ENCODE results near the gene LIMK2.
"Not testable (repeated sequence)": the region's sequence is repeated elsewhere in the genome, so short reads cannot be mapped to it uniquely, and the experiment has no call there.

LIMK2 gene

GRCh38 chr22:31244046-31244942 is 32.2 kb downstream of the LIMK2 start:
- DNase-seq (ENCODE audit: low spot score), result peak; percentile 62

GRCh38 chr22:31244943-31245451 is 32.9 kb downstream of the LIMK2 start:
- DNase-seq (ENCODE audit: low spot score), result no peak

DNA sequence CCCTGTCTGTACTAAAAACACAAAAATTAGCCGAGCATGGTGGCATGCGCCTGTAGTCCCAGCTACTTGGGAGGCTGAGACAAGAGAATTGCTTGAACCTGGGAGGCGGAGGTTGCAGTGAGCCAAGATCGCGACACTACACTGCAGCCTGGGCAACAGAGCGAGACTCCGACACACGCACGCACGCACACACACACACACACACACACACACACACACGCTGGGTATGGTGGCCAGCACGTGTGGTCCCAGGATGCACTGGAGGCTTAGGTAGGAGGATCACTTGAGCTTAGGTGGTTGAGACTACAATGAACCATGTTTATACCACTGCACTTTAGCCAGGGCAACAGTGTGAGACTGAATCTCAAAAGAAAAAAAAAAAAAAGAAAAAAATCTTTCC is 33.9 kb downstream of the LIMK2 start:
- DNase-seq (ENCODE audit: low spot score), result not testable (repeated sequence)

DNA sequence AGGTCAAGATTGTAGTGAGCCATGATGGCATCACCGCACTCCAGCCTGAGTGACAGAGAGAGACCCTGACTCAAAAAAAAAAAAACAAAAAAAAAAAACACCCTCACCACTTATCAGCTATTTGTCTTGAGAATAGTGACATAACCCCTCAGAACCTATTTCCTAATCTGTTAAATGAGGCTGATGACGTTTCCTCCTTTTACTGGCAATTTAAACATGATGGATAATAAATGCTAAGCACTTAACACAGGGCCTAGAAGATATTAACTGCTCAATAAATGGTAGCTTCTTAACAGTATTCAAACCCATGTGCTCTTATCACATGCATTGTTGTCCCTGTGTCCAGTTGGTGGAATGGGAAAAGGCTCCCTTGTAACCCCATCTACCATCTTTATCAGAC is 34.6 kb downstream of the LIMK2 start:
- DNase-seq (ENCODE audit: low spot score), result no peak

DNA sequence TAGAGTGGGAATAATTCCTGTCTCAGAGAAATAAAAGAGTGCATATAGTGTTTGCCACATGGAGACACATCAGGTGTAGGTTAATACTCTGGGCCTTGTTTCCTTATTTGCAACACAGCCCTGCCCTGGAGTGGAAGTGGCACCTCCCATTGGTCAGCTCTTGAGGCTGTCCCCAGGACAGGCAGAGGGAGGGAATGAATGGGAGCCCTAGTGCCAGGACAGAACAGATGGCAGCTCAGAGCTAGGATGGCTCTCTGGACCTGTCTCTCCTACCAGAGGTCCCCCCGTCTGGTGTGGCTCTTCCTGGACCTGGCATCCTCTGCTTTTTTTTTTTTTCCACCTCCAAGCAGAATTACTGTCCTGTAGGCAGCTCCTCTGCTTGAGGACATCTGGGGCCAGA is 35.6 kb downstream of the LIMK2 start:
- DNase-seq (ENCODE audit: low spot score), result no peak

GRCh38 chr22:31248138-31248745 is 36.1 kb downstream of the LIMK2 start:
- peak; percentile 87 for DNase-seq (ENCODE audit: low spot score)

DNA sequence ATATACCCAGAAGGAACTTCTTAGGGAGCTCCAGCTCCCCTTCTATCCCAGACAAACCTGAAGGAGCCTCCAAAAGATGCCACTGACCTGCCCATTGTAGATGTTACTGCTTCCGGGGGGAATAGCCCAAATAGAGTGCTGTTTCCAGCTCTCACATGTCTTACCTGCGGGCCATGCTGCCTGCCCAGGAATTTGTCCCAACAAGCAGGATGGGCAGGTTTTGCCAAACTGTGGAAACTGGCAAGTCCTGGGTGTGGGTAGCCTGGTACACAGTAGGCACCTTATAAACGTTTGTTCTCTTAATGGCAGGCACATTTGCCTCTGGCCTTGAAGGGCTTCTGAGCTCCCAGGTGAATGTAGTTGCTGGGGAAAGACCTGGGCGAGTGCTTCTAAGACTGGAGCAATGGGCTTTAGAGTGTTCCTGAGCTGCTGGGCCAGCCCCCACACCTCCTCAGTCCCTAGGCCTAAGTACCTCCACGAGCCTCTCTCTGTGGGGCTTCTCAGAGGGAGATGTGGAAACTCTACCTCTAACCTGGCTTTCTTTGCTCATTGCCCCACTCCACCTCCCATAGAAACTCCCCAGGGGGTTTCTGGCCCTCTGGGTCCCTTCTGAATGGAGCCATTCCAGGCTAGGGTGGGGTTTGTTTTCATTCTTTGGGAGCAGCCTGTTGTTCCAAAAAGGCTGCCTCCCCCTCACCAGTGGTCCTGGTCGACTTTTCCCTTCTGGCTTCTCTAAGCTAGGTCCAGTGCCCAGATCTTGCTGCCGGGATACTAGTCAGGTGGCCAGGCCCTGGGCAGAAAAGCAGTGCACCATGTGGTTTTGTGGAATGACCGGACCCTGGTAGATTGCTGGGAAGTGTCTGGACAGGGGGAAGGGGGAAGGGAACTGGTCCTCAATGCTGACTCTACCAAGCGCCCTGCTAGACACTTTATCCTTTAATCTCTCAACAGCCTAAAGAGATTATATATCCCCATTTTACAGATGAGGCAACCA is 37.2 kb downstream of the LIMK2 start:
- DNase-seq (ENCODE audit: low spot score), result no peak

GRCh38 chr22:31250740-31251600 is 38.9 kb downstream of the LIMK2 start:
- DNase-seq (ENCODE audit: low spot score), result no peak

GRCh38 chr22:31253949-31254348 is 41.9 kb downstream of the LIMK2 start:
- DNase-seq (ENCODE audit: low spot score), result no peak

- DNase-seq (ENCODE audit: low spot score), result no peak
These were observed 47.8 kb downstream of the LIMK2 start for GRCh38 chr22:31259798-31260473.

DNA sequence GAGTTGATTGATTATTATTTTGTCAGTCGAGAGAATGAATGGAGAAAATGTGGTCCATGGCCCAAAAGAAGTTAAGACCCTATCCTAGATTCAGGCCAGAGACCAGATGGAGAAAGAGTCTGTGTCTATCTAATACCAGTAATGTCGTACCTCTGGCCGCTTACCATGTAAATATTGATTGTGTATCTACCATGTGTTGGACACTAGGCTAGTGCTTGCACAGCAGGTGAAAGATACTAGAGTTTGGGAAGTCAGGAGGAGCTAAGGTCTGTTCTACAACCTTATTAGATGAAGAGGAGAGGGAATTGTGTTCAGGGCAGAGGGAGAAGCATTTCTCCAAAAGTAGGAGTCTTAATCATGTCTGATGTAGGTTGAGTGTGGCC is 48.4 kb downstream of the LIMK2 start:
- no peak for DNase-seq (ENCODE audit: low spot score)

- DNase-seq (ENCODE audit: low spot score), result no peak
These were observed 50.4 kb downstream of the LIMK2 start for GRCh38 chr22:31262312-31263133.

DNA sequence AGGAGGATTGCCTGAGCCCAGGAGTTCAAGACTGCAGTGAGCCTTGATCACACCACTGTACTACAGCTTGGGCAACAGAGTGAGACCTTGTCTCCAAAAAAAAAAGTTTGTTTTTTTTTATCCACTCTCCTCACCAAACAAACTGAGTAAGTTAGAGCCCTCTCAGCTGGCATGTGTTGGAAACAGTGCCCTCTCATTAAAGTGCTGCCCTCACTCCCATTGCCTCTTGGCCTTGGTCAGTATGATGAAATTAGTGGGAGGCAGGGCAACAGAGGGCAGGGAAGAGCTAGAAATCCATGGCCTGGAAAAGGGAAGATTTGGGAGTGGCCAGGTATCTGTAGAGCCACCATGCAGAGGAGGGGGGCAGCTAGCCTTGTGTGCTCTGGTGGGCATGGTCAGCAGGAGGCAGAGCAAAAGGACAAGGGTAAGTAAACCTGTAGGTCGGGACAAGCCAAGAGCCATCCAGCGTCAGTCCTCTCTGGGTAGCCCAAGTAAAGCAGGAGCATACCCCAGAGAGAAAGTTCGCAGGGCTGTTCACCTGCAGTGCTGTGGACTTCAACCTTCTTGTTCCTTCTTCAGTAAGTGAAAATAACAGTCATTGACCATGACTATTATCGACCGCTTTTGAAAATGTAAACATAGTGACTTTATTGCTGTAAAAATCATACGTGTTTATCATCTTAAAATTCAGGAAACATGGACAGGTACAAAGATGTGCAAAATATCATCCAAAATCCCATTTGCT is 52.0 kb downstream of the LIMK2 start:
- DNase-seq (ENCODE audit: low spot score), result no peak

GRCh38 chr22:31268281-31268680 is 56.2 kb downstream of the LIMK2 start:
- DNase-seq (ENCODE audit: low spot score), result no peak

DNA sequence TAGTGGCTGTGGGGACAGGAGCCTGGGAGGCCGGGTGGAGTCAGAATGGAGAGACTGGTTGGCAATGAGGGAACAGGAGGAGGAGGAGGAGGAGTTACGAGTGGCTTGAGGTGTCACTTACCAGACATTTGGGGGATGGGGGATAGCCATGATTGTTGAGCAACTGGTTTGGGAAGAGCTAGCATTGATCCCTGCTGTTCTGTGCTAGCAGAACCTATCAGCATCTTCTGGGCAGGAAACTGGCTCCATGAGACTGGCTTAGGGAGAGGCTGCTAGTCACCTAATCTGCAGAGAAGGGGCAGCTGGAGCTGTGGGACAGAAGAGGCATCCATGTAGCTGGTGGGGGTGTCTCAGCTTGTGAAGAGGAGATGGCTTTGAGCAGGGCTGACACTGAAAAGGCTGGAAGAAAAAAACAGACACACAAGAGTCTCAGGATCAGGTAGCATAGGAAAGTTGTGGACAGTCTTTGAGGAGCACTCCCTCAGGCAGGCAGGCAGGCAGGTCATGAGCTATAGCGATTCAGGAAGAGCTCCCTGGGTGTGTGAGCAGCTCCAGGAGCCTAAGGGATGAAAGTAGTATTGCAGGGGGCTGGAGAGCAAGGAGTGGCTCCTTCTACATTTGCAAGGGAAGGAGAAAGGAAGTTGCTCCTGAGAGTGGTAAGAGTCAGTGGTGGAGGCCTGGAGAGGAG is 57.9 kb downstream of the LIMK2 start:
- no peak for DNase-seq (ENCODE audit: low spot score)

GRCh38 chr22:31271026-31271425 is 58.9 kb downstream of the LIMK2 start:
- DNase-seq (ENCODE audit: low spot score), result no peak

GRCh38 chr22:31271485-31271884 is 59.4 kb downstream of the LIMK2 start:
- no peak for DNase-seq (ENCODE audit: low spot score)

Data from ecto neural progenitor cell (in vitro differentiated cells).